HEK293T (cell line): Measurements from ENCODE around the gene NKD2.

Experiments used
- ARNT ChIP-seq: fragments of 450-650 bp; IDR thresholded peaks from 2 replicates; pipeline ENCODE4 v1.6.1; 2017; ENCODE audit warnings: mild to moderate bottlenecking
- CTBP1 ChIP-seq: fragments of 450-650 bp; IDR thresholded peaks from 2 replicates; pipeline ENCODE4 v1.6.1; 2016; ENCODE audit warnings: borderline replicate concordance
- ELF4 ChIP-seq: fragments of 450-650 bp; IDR thresholded peaks from 2 replicates; pipeline ENCODE4 v1.6.1; 2017; ENCODE audit warnings: antibody characterized with exemption
- FOXA1 ChIP-seq: fragments of 450-650 bp; IDR thresholded peaks from 2 replicates; pipeline ENCODE4 v1.6.1; 2016; ENCODE audit warnings: mild to moderate bottlenecking
- FOXM1 ChIP-seq: fragments of 450-650 bp; IDR thresholded peaks from 2 replicates; pipeline ENCODE4 v1.6.1; 2017; ENCODE audit warnings: mild to moderate bottlenecking, borderline replicate concordance
- HDGF ChIP-seq: fragments of 450-650 bp; IDR thresholded peaks from 2 replicates; pipeline ENCODE4 v1.6.1; 2017; ENCODE audit warnings: antibody characterized with exemption, borderline replicate concordance
- SP1 ChIP-seq: fragments of 450-650 bp; IDR thresholded peaks from 2 replicates; pipeline ENCODE4 v1.6.1; 2017
- SUZ12 ChIP-seq: fragments of 450-650 bp; IDR thresholded peaks from 2 replicates; pipeline ENCODE4 v1.6.1; 2016; ENCODE audit warnings: mild to moderate bottlenecking
- ZNF384 ChIP-seq: fragments of 450-650 bp; IDR thresholded peaks from 2 replicates; pipeline ENCODE4 v1.6.1; 2016

DNA sequence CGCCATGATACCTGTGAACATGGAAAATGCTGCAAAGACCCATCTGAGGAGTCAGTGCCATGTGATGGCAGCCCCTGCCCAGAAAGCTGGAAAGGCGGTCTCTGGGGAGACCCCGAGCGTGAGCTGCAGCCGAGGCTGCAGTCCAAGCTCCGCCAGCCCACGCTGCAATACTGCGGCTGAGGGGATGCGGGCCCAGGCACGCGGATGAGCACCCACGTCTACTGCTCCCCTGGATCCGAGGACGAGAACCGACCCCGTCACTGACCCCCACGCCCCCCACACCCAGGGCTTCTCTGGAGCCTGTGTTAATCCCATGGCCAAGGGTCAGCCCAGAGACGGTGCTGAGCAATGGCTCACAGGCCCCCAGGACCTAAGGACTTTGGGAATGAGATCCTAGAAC lies 70.9 kb downstream of the NKD2 start:
- TF ChIP-seq CTBP1: no peak
- no peak for TF ChIP-seq SP1
- TF ChIP-seq SUZ12: no peak
- TF ChIP-seq ZNF384: no peak
- TF ChIP-seq HDGF: no peak
- TF ChIP-seq FOXM1: no peak
- TF ChIP-seq ARNT: no peak
- TF ChIP-seq FOXA1: no peak
- TF ChIP-seq ELF4: no peak
